HS-5 (cell line): ENCODE data around the gene FUT3.
"Not testable (repeated sequence)": the region's sequence is repeated elsewhere in the genome, so short reads cannot be mapped to it uniquely, and the experiment has no call there.

Experiments
- DNase-seq: peaks from one replicate; pipeline ENCODE4 v3.0.0-alpha.2; 2012; ENCODE audit warnings: low read depth

Gene FUT3

GRCh38 chr19:5881543-5882299 lies 30.5 kb upstream of the FUT3 start:
- DNase-seq = no peak

- no peak for DNase-seq
These were observed 29.4 kb upstream of the FUT3 start for GRCh38 chr19:5880604-5881078.

- DNase-seq = no peak
These were observed 28.9 kb upstream of the FUT3 start for GRCh38 chr19:5880196-5880595.

- DNase-seq = no peak
These were observed 26.6 kb upstream of the FUT3 start for GRCh38 chr19:5877882-5878281.

- no peak for DNase-seq
These were observed 26.2 kb upstream of the FUT3 start for GRCh38 chr19:5877427-5877826.

- not testable (repeated sequence) for DNase-seq
These were observed 23.2 kb upstream of the FUT3 start for GRCh38 chr19:5874496-5874895.

- no peak for DNase-seq
These were observed 22.5 kb upstream of the FUT3 start for GRCh38 chr19:5873617-5874199.

GRCh38 chr19:5870986-5871394 lies 19.7 kb upstream of the FUT3 start:
- DNase-seq = no peak

GRCh38 chr19:5867201-5868136 lies 16.2 kb upstream of the FUT3 start:
- no peak for DNase-seq

- DNase-seq = no peak
These were observed 14.5 kb upstream of the FUT3 start for GRCh38 chr19:5865772-5866171.

- DNase-seq = no peak
These were observed 13.7 kb upstream of the FUT3 start for GRCh38 chr19:5864725-5865486.

- DNase-seq = no peak
These were observed 12.9 kb upstream of the FUT3 start for GRCh38 chr19:5864013-5864720.

GRCh38 chr19:5863030-5863665 lies 11.9 kb upstream of the FUT3 start:
- no peak for DNase-seq

GRCh38 chr19:5857203-5858081 lies 6.2 kb upstream of the FUT3 start:
- no peak for DNase-seq

- not testable (repeated sequence) for DNase-seq
These were observed 3.9 kb upstream of the FUT3 start for GRCh38 chr19:5855151-5855550.

GRCh38 chr19:5854121-5854520 lies 2.9 kb upstream of the FUT3 start:
- not testable (repeated sequence) for DNase-seq

GRCh38 chr19:5850743-5851293 lies 431 bp downstream of the FUT3 start:
- no peak for DNase-seq

- no peak for DNase-seq
These were observed 1.1 kb downstream of the FUT3 start for GRCh38 chr19:5850189-5850588.

GRCh38 chr19:5848621-5849020 lies 2.6 kb downstream of the FUT3 start:
- DNase-seq = not testable (repeated sequence)
